CD1c-positive myeloid dendritic cell (primary cell): Measurements from ENCODE around the gene GSX2.

ENCODE experiments used
- DNase-seq: peaks from one replicate; pipeline ENCODE4 v3.0.0-alpha.2; 2016; ENCODE audit errors: extremely low spot score

Gene GSX2

DNA sequence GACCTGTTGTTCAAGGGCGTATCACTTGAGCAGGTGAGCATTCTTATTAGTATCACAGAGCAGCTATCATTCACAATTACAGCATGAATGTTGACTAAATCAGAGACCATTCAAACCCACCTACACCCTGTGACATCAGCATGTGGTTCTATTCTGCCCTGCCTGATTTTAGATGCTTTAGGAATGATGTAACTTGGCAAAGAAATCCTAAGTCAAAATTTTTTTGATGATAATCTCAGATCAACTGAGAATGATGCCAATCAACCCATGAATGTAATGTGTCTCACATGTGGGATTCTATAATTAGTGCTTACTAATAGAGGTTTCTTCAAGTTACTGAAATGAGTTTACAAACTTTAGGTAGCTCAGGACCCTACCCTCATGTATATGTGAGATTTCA, 22.2 kb upstream of the GSX2 start:
- no peak for DNase-seq

DNA sequence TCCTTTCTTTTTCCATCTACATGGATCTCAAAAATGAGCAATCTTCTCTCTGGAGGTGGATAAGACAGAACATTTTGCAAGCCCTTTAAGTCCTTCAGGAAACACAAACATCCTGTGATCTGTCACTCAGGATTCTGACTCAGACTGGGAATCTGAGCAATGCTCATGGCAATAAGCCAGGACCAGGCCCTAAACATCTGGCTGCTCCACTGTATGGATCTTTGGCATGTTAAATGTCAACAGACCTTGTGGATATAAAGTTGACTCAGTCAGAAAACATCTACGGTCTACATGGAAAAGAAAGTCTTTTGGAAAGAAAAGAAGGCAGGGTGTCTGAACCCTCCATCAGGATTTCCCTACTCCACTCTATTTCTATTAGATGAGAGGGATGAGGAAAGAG, 17.8 kb upstream of the GSX2 start:
- DNase-seq: no peak

DNA sequence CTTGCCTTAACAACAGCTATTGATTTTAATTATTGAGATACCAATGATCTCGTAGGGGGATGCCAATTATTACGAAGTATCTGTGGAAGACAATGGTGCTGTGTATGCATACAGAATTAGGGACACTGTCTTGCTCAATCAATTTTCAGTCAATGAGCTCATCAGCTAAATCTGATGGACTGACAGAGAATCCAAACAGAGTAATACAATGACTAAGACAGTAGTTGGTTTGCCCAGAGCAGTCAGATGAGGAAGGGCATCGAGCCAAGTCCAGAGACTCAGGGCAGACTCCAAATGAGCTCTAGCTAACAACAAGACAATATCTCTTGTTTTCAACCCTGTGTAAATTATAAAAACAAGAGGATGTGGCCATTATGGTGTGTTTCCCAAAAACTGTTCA, 14.7 kb upstream of the GSX2 start:
- peak; percentile 37 for DNase-seq

DNA sequence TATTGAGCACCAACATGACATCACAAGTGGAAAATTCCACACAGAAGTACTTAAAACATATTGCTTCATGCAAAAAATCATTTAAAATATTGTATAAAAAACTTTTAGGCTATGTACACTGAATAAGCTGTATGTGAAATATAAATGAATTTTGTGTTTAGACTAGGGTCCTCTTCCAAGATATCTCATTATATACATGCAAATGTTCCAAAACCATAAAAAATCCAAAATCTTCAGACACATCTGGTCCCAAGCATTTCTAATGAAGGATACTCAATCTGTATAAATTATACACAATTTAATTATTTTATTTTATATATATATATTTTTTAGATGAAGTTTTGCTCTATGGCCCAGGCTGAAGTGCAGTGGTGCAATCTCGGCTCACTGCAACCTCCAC, 10.1 kb upstream of the GSX2 start:
- DNase-seq: no peak

DNA sequence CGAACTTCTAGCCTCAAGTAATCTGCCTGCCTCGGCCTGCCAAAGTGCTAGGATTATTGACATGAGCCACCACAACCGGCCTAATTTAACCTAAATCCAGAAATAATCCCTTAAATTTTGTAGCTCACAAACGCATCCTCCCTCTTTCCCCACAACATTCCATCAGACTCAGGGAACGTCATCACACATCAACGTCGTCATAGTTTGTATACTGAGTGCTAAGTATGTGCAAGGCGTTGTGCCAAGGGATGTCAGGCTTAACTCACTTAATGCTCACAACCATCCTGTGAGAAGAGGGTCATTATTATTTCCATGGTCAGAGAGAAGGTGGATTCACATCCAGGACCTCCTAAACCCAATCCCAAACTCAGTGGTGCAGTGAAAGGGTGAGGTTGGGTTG, 9.6 kb upstream of the GSX2 start:
- no peak for DNase-seq

DNA sequence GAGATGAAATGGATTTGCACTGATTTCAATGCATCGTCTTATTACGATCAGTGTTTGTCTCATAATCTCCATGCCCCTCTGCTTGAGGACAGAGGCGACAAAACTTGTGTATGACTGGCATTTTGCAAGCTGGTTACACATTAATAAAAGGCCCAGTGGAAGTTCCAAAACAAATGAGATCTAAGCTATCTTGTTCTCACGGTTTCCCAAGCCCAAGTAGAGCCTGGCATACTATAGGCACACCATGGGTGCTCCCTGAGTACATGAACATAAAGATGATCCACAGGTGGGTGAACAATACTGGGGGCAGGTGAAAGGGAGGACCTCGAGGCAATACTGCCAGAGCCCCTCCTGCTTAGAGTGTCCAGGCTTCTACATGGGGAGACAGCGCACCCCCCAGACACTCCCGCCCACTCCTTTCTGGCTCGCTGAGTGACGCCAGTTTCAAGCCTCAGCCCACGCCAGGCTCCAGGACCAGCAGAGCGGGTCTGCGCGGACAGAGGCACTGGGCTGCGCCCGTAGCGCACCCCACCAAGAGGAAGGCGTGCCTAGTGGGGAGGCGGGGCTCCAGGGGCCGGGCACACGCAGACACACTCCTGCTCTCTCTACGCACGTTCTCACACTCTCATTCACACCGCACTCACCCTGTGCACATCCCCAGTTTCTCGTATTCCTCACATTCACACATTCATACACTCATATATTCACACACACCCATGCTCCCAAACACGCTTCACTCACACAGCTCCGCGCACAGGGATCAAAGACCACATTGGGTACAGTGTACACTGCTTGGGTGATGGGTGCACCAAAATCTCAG, 8.9 kb upstream of the GSX2 start:
- DNase-seq: no peak

DNA sequence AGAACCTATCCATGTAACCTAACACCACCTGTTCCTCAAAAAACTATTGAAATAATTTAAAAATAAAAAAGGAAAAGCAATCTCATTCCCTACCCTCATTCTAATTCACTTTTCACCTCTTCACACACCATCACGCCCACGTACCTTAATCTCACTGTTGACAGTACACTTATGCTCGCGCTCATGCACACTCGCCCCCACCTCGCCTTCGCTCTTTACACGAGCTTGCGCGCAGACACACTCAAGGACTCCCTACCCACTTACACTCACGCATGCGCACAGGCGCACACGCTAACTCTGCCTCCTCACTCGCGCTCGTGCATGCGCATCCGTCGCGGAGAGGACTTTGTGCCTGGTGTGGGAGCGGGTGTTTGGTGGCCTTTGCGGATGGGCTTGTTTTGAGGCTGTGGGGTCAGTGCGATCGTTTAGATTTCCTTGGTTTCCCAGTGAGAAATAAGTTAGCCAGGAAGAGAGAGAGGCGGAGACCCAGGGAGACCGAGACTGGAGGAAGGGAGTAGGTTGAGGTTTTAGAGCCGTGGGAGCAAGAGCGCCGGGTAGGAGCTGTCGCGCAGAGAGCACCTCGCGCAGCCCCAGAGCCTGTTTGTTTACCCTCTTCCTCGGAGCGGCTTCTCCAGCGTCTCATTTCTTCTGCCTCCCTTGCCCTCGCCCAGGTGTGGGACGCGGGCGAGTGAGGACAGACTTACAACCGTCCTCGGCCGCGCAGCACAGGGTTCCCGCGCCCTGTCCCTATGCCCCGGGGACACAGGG, 8.1 kb upstream of the GSX2 start:
- peak; percentile 79 for DNase-seq

DNA sequence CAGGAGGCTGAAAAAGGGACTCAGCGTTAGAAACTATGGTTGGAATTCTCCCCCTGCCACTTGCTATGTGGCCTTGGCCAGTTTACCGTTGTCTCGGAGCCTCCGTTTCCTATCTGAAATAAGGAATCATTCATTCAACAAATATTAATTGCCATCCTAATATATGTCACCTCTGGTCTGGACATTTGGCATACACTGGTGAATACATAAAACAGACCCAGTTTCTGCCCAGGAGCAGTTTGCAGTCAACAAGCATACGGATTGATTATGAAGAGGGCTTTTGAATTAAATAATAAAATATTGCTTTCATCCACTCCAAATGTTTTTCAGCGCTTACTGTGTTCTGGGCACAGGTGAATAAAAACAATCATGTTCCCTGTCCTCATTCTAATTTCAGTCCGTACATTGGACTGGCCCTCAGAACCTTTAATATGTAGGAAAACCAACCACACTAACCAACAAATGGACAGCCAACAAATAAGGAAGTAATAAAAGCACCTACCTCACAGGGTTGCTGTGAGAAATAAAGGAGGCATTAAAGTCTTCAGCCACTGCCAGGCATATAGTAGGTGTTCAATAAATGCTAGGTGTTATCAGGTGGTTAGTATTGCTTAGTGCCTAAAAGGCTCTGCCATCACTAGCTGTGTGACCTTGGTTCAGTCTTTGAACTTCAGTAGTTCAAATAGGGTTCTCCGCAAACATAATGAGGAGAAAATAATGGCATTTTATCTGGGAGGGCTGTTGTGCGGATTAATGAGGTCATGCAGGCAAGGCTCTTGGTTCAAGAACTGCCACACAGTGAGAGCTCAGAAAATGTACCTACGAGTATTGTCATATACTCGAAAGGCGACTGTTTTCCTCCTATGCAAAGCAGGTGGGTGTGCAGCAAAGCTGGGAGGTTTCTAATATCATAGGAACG, 7.3 kb upstream of the GSX2 start:
- no peak for DNase-seq

DNA sequence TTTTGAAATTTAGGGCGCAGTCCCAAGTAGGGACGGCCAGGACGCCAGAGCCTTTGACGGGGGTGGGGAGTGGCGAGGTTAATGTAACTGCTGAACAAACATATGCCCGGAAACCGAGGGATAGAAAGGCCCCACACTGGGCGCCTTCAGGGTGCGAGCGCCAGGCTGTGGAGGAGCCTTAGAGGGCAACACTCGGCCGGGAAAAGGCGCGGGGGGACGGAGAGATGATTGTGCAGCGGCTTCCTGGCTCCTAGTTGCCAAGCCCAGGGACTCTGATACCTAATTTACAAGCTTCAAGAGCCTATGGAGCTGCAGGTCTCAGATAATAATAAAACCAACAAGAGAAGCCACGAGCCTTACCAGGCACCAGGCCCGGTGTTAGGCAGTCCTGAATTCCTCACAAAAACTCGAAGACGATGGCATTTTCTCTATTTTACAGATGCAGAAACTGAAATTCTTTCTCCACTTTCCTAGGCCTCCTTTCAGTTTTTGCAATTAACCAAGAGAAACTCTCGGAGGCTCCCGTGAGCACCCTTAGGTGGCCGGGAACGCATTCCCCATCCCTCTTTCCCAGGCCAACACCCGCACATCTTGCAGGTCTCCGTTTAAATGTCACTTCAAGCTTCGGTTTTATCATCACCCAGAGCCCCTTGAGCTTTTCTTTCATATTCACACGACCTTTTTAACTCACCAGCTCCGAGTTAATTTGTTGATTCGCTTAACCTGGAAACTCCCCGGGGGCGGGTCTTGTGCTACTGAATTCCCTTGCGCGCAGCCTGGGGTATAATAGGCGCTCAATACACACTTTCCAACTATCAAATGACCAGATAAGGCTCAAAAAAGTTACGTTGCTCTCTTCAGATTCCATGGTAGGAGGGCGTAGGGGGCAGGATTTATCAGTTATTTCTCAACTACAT, 6.4 kb upstream of the GSX2 start:
- DNase-seq: no peak

DNA sequence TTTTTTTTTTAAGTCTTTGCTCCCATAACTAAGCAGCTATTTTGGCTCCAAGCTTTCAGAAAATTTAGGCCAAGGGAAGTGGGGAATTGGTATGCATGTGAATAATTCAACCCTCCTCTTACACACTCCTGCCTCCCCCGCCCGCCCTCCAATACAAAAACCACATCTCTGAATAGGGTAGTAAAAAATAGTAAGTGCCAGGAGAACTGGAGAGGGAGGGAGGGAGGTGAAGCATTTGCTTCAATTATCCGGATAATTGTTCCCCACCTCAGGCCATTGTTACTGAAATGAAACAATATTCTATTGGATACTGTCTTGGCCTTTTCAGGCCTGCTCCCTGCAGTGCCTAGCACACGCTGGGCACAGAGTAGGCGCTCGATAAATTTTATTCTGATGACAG, 5.5 kb upstream of the GSX2 start:
- DNase-seq: no peak

DNA sequence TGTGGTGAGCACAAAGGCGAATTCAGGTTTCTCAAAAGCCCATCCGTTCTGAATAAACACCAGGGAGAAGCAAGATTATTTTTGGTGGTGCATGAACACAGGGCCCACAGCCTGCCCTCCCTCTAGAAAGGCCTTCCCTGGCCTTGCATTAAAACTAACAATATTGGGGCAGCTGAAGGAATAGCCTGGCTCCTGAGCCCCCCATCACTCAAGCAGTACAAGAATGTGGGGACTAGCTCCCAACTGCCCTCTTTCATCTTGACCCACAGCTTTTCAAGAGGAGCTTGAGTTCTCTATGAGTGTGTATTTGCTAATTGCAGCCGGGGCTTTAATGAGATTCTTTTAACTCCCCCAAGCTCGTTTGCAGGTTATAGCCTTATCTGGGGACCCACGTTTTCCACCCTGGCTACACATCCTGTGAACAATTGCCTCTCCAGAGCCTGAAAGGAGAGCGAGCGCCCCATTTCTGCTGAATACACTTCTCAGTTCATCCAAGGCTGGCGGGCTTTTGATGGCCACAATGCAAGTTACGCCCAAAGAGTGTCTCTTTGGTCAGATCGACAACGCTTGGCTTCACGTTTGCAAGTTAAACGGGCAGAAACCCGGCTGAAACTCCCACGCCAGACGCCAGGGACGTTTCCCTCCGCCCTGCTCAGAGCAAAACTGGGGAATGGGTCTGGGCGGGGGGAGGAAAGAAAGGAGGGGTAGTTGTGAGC, 4.7 kb upstream of the GSX2 start:
- DNase-seq: no peak

DNA sequence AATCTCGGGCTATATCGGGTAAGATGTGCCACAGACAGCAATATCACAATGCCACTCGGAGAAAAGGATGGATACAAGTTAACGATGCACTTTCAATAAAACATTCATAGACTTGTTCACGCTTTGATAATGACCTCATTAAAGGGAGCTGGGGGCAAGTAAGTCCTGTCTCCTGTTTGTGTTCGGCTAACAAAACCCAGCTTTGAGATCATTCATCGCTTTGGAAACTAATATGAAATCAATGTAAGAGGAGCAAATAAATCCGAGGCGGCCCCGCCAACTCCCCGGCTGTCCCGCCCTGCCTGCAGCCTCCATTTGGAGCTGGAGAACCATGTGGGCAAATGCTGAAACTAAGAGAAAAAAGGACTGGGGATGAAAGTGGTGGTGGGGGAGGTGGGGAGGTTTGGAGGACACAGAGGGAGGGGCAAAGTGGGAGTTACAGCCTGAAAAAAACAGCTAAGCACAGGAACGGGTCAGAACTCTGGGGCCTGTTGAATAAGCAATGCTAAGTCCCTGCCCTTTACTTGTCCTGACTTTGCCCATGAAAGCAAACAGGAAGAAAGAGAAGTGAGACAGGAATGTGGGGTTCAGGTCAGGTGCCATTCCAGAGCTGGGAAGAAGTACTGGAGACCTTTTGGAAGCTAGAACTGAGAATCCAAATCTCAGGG, 3.5 kb upstream of the GSX2 start:
- DNase-seq: no peak

DNA sequence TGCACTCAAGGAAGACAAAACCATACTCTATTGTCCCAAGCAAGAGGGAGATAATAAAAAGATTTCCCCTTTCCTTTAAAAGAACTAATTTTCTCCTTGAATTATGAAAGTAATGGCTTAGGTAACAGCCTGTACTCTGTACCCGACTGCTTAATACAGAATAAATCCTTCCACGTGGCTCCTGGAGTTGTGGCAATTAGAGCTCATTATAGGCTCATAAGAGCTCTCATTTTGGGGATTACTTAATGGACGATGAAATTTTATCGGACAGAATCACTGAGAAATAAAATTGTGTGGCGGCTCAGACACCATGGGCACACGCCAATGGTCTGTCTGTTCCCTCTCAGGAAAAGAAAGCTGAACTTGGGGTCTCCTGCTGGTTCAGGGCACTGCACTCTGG, 2.8 kb upstream of the GSX2 start:
- DNase-seq: no peak

DNA sequence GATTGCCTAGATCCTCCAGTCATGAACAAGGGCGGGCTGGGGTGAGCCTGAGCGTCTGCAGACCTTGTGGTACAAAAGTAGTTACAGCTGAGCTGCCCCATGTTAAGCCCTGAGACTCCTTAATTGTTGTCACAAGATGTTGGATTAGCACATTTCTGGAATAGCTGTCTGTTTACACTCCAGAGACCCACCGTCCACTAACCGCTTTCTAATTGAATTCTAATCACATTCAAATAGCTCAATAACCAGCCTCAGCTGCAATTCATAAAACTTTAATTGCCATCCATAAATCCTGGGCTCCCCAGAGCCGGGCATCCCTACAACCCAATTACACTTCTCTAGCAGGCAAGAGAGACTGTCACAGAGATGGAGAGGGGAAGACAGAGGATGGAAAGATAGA, 1.6 kb upstream of the GSX2 start:
- DNase-seq: no peak

DNA sequence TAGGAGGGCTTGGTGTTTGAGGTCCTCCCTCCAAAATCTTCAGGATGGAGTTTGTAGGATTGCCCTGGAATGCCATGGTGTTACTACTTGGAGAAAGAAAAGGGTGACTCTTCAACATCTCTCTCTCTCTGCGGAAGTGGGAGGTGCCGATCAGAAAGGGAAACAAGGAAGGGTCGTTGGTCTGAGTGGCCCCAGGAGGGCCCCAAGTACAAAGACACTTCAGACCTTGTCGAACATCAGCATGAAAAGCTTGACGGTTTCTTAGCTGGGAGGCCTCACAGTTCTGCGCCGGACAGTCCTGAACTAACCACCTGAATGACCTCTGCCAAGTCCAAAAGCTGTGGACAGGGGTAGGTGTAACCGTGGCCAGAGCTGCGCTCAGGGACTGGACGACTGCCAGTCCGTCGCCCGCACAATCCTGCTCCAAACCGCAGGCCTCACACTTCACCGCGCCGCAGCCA, 646 bp upstream of the GSX2 start:
- DNase-seq: no peak

DNA sequence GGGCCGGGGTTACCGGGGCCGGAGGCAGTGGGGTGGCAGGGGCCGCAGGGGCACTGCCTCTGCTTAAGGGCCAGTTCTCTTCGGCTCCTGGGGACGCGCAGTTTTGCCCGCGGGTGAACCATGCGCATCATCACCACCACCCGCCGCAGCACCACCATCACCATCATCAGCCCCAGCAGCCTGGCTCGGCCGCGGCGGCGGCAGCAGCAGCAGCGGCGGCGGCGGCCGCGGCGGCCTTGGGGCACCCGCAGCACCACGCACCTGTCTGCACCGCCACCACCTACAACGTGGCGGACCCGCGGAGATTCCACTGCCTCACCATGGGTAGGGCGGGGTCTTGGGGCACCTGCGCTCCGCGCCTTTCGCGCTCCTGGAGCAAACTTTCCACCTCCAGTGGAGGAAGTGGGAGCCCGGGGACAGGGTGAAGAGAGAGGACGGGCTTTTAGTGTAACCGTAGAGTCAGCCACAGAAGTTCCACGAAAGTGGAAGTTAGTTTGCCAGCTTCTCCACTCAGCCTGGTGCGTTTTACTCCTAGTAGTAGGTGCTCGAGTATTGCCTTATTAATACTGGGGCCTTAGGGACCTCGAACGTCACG, 729 bp downstream of the GSX2 start:
- DNase-seq: peak; percentile 39

DNA sequence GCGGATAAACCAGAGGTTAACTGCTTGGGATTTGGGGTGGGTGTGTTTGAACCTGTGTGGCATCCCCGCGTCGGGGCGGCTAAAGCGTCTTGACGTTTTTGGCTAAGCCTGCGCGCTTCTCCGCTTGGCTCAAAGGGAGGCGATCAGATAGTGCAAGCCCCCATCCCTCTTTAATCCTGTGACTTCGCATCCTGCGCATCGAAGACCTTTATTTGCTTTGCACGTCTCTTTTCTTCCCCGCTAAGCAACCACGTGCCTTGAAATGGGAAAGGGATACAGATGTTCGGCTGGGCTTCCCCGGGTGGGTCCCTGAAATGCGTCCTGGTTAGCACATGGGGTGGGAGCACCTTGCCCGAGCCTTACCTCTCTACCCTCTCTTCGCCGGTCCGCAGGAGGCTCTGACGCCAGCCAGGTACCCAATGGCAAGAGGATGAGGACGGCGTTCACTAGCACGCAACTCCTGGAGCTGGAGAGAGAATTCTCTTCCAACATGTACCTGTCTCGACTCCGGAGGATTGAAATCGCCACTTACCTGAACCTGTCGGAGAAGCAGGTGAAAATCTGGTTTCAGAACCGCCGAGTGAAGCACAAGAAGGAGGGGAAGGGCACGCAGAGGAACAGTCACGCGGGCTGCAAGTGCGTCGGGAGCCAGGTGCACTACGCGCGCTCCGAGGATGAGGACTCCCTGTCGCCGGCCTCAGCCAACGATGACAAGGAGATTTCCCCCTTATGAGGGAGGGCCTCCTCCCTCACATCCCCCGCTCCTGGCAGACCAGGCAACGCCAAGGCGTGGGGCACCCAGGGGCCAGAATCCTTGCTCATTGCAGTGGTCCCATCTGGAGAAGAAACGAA, 1.5 kb downstream of the GSX2 start:
- DNase-seq: no peak

DNA sequence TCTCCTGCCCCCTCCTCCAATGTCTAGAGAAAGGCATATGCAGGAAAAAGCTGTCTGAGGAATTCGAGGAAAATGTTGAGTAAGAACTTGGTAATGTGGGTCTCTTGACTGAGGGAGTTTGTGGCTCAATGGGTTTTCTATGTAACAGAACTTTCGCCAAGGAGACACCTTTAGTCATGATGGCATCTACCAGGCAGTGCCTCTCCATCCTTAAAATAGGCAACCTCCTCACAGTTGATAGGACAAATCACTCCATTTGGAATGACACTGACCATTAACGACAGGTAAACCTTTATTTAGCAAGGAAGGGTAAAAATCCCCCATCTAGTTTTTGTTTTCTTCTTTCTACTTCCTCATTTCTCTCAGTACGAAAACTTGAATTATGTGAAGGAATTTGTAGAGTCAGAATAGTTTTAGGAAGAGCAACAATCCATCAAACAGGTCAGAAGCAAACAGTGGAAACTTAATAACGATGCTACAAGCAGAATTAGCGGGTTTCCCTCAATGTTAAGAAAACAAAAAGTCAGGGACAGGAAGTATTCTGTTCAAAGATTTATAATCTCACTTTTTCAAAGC, 2.7 kb downstream of the GSX2 start:
- no peak for DNase-seq
